Choroid plexus epithelial cell (primary cell): ENCODE results near the gene SOAT1.
A peak's percentile ranks its signal among the peaks of the same experiment; 100 is the strongest.

Source experiments
- DNase-seq: peaks from one replicate; pipeline ENCODE4 v3.0.0-alpha.2; 2010; ENCODE audit warnings: low read depth
- H3K4me3 ChIP-seq: 2 replicates; pipeline ENCODE4 v1.5.1; 2011; ENCODE audit warnings: low read depth, mild to moderate bottlenecking, control low read depth, low read length, moderate library complexity
- TF ChIP-seq, protein P1 (sequence below): conservative IDR thresholded peaks from 2 replicates; pipeline ENCODE4 v1.5.1; 2011; ENCODE audit warnings: low read depth, mild to moderate bottlenecking, control low read depth, inconsistent platforms, low read length, moderate library complexity

The SOAT1 gene

DNA sequence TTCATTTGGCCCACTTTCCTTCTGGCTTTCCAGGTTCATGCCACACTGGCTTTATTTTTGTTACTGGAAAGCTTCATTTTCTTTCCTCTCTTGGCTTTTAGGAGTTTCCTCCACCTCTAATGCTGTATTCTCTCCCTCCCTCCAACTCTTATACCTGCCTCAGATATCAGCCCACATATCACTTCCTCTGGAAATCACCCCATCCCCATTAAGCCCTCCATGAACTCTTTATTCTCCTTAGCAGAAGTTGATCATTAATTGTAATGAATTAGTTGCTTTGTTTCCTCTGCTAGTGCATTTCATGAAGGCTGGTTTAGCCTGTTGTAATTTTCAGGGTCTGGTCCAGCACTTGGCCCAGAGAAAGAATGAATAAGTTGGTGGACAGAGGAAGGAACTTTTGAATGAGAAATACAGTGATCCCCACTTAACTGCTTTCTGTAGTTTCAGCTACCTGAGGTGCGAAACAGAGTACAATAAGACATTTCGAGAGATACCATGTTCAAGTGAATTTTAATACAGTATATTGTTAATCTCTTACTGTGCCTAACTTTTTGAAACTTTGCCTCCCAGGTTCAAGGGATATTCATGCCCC is 1.7 kb downstream of the SOAT1 start:
- TF ChIP-seq, protein P1, sequence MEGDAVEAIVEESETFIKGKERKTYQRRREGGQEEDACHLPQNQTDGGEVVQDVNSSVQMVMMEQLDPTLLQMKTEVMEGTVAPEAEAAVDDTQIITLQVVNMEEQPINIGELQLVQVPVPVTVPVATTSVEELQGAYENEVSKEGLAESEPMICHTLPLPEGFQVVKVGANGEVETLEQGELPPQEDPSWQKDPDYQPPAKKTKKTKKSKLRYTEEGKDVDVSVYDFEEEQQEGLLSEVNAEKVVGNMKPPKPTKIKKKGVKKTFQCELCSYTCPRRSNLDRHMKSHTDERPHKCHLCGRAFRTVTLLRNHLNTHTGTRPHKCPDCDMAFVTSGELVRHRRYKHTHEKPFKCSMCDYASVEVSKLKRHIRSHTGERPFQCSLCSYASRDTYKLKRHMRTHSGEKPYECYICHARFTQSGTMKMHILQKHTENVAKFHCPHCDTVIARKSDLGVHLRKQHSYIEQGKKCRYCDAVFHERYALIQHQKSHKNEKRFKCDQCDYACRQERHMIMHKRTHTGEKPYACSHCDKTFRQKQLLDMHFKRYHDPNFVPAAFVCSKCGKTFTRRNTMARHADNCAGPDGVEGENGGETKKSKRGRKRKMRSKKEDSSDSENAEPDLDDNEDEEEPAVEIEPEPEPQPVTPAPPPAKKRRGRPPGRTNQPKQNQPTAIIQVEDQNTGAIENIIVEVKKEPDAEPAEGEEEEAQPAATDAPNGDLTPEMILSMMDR = no peak
- peak overlapping the region; percentile 4 for H3K4me3 ChIP-seq
- DNase-seq = no peak

DNA sequence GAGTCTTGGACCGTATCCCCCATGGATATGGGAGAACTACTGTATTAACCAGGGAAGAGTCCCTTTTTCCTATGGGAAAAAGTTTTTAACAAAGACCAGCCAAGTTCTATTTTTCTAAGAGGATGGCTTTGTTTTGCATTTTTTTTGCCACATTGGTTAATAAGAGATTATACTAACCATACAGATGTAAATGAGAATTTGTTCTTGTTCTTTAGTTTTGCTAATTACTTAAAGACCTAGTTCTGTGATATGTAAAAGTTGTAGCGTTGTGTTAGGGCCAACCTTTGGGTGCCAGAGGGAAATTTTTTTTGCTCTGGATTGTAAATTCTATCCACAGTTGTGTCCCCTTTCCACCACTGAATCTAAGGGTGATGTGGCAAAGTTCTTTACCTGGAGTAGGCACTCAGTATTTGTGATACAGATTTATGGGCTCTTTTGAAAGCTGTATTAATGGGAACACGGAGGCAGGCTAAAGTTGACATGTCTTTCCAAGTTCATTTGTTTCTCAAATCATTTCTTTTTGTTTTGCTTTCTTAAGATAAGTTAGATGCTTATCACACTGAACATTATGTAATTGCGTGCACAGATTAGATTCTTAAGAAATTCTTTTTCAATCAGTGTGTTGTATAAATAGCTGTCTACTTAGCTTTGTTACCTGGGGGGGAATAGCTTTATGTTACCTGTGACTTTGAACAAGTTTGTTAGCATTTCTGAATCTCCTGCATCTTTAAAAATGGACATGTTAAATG is 2.9 kb downstream of the SOAT1 start:
- H3K4me3 ChIP-seq = no peak overlapping the region
- TF ChIP-seq, protein P1 = no peak
- DNase-seq = no peak

- TF ChIP-seq, protein P1 = no peak
- no peak for DNase-seq
- no peak overlapping the region for H3K4me3 ChIP-seq
These were observed 3.4 kb downstream of the SOAT1 start for GRCh38 chr1:179297105-179297378.

DNA sequence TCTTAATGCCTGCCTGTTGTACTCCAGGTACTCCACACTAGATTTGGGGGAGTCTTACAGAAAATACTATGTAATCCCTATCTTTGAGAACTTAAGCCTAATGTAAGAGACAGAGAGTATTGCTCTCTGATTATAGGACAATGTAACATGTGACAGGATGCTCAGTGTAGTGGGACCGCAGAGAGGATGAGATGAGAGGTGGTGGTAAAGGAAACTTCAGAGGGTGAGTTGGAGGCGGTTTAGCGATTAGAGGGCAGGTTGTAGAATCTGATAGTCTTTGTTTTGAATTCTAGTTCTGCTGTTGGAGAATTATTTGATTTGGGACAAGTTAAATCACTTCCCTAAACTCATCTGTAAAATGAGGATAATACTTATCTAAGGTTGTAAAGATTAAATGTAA is 5.4 kb downstream of the SOAT1 start:
- H3K4me3 ChIP-seq = no peak overlapping the region
- no peak for DNase-seq
- TF ChIP-seq, protein P1 = no peak

DNA sequence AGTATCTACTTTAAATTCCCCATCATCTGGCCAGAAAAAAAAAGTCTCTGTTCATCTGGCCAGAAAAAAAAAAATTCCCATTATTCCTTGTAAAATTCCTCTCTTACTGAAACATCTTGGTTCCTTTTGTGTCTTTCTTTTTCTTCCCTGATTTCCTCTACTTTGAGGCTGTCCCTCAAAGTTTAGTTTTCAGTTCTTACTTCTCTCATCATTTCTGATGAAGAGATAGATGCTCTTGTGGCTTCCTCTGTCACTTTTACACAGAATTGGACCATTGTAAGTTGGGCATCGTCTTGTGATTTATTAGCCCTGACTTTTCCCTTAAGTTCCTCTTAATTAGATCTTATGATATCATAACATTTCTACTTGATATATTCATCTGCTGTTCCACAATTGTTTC is 6.5 kb downstream of the SOAT1 start:
- DNase-seq = no peak
- no peak overlapping the region for H3K4me3 ChIP-seq
- TF ChIP-seq, protein P1 = no peak

DNA sequence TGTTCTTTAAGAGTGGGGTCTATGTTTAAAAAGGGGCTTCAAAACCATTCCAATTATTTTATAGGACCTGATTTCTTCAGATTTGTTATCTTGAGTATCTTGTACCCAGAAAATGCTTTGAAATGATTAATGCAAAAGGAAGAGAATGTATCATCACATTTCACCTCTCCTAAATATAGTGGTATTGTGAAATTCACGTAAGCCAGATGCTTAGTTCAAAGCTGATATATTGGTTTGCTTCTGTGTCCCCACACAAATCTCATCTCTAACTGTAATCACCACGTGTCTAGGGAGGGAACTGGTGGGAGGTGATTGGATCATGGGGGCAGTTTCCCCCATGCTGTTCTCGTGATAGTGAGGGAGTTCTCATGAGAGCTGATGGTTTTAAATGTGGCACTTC is 8.5 kb downstream of the SOAT1 start:
- TF ChIP-seq, protein P1 = no peak
- peak; percentile 25 for DNase-seq
- H3K4me3 ChIP-seq = no peak overlapping the region

- TF ChIP-seq, protein P1 = no peak
- no peak overlapping the region for H3K4me3 ChIP-seq
- no peak for DNase-seq
These were observed 9.7 kb downstream of the SOAT1 start for GRCh38 chr1:179303200-179303785.
